ENCODE measurements around the gene ADARB1.

ADARB1 gene

GRCh38 chr21:45207839-45208626 is 133.7 kb downstream of the ADARB1 start:
- Histone ChIP-seq H3K4me1 (ENCODE audit: control insufficient read depth, insufficient read depth, low read length) (peaks cover 3% of the 10 kb centered on the region; the same call in 1 of the 2 replicates), H3K4me3 (ENCODE audit: low read depth, low read length) (no peak overlapping the region), H3K27ac (ENCODE audit: extremely low read depth, low read depth, low read length) (no peak overlapping the region), H3K9me3 (ENCODE audit: control insufficient read depth, insufficient read depth, low read depth, low read length) (no peaks in the 10 kb centered on the region), H3K36me3 (ENCODE audit: control insufficient read depth in 2 of 2, insufficient read depth in 1 of 2, low read length in 2 of 2) (peaks cover 0 to 7% of the 10 kb centered on the region in 2 experiments; a peak in 1 of 3 replicates)
- ChIA-PET POLR2A (no interaction called here), CTCF (interaction anchor here (0.5 to 2.3 kb wide), 3 partner anchors 71 to 102 kb away, joined by 3 to 7 read pairs (median 3); no protein-coding TSS in a partner anchor)
- TF ChIP-seq SALL2 (tag by site-specific recombination; IDR thresholded peaks at IDR 0.05; ENCODE audit: borderline replicate concordance) (no peak), ZSCAN4 (tag by site-specific recombination; IDR thresholded peaks at IDR 0.05) (no peak), IKZF3 (tag by site-specific recombination; IDR thresholded peaks at IDR 0.05) (no peak), TCF7L2 (IDR thresholded peaks at IDR 0.05; ENCODE audit: borderline replicate concordance, low read depth, low read length) (no peak), ZBTB17 (tag by site-specific recombination; IDR thresholded peaks at IDR 0.05) (no peak), ZBTB10 (tag by site-specific recombination; IDR thresholded peaks at IDR 0.05) (0 out of 2 replicates have a peak, but pooled peaks have one; percentile 20), ZNF837 (tag by site-specific recombination; IDR thresholded peaks at IDR 0.05) (no peak), ZNF169 (tag by site-specific recombination; IDR thresholded peaks at IDR 0.05) (0 out of 2 replicates have a peak, but pooled peaks have one; percentile 42), ZBTB21 (tag by site-specific recombination; IDR thresholded peaks at IDR 0.05) (no peak), ZNF677 (tag by site-specific recombination; IDR thresholded peaks at IDR 0.05) (no peak), ZNF335 (tag by site-specific recombination; conservative IDR thresholded peaks at IDR 0.05) (no peak), ZNF202 (tag by site-specific recombination; IDR thresholded peaks at IDR 0.05; ENCODE audit: borderline replicate concordance) (no peak), PRDM1 (tag by site-specific recombination; IDR thresholded peaks at IDR 0.05) (peak; percentile 65), ZNF660 (tag by site-specific recombination; IDR thresholded peaks at IDR 0.05) (no peak), HOXC10 (CRISPR knock-in tag; IDR thresholded peaks at IDR 0.05) (no peak), HOXD13 (CRISPR knock-in tag; IDR thresholded peaks at IDR 0.05; ENCODE audit: borderline replicate concordance) (no peak), PATZ1 (tag by site-specific recombination; IDR thresholded peaks at IDR 0.05) (no peak), KLF1 (tag by site-specific recombination; IDR thresholded peaks at IDR 0.05) (no peak), OVOL3 (tag by site-specific recombination; IDR thresholded peaks at IDR 0.05) (no peak), ZNF560 (tag by site-specific recombination; IDR thresholded peaks at IDR 0.05; ENCODE audit: borderline replicate concordance) (no peak), ZNF529 (tag by site-specific recombination; IDR thresholded peaks at IDR 0.05; ENCODE audit: insufficient replicate concordance) (no peak), SCRT2 (tag by site-specific recombination; IDR thresholded peaks at IDR 0.05) (no peak), SCRT1 (tag by site-specific recombination; IDR thresholded peaks at IDR 0.05; ENCODE audit: borderline replicate concordance) (no peak), ZNF585B (tag by site-specific recombination; IDR thresholded peaks at IDR 0.05) (no peak), AEBP2 (tag by site-specific recombination; IDR thresholded peaks at IDR 0.05; ENCODE audit: borderline replicate concordance) (no peak), ZNF311 (tag by site-specific recombination; IDR thresholded peaks at IDR 0.05; ENCODE audit: borderline replicate concordance) (no peak)
